ENCODE data around the gene CALML6.

DNA sequence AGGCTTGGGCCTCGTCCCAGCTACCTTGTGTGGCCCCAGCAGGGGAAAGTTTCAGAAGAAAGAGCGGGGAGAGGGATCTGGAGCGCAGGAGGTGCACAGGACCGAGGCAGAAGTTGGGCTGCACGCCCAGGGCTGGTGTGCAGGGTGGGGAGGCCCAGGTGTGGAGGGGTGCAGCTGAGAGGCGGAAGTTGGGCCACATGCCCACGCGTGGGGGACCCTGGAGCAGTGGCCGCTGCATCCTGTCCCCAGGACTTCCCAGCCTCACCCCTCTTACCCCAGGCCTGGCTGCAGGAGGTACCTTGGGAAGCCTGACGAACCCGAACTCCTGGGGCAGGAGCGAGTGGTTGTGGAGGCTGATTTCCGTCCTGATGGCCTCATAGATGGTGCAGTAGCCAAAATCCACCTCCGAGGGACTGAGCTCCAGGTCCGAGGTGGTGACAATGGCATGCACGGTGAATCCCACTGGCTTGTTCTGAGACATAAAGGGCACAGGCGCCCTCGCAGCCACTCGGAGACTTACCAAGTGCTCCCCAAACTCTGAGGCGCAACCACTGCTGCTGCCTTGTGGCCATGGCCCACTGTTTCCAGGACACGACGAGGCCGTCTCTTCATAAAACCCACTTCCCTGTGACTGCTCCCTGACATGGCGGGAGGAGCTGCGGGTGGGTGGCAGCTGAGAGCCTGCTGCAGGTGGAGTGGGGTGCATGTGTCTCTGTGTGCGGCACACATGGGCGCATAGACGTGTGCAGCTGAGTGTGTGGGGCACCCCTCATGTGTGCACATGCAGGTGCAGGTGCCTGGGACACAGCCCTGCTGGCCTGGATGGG is 24.4 kb downstream of the CALML6 start:
- no peak for TF ChIP-seq POLR2AphosphoS5 (IDR thresholded peaks at IDR 0.05; ENCODE audit: borderline replicate concordance, low read depth, low read length)
- no peak for TF ChIP-seq FOXP2 (optimal IDR thresholded peaks at IDR 0.05; ENCODE audit: control extremely low read depth, extremely low read length, insufficient read depth)

Measured in SK-N-MC (cell line).